Measurements from ENCODE around the gene NDUFS7.

DNA sequence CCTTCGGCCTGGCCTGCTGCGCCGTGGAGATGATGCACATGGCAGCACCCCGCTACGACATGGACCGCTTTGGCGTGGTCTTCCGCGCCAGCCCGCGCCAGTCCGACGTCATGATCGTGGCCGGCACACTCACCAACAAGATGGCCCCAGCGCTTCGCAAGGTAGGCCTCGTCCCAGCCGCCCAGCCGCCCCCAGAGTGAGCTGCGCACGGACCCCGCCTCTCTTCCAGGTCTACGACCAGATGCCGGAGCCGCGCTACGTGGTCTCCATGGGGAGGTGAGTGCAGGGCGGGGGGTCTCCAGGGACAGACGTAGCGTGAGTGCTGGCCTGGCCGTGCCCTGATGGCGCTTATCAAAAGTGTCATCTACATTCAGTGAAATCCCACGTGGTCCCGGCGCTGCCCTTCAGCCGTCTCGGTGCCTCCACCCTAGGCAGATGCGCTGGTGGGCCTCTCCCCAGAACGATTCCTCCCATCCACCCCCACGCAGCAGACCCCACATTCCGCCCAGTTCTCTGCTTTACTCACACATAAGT, 7.2 kb downstream of the NDUFS7 start:
- TF ChIP-seq, protein P1, sequence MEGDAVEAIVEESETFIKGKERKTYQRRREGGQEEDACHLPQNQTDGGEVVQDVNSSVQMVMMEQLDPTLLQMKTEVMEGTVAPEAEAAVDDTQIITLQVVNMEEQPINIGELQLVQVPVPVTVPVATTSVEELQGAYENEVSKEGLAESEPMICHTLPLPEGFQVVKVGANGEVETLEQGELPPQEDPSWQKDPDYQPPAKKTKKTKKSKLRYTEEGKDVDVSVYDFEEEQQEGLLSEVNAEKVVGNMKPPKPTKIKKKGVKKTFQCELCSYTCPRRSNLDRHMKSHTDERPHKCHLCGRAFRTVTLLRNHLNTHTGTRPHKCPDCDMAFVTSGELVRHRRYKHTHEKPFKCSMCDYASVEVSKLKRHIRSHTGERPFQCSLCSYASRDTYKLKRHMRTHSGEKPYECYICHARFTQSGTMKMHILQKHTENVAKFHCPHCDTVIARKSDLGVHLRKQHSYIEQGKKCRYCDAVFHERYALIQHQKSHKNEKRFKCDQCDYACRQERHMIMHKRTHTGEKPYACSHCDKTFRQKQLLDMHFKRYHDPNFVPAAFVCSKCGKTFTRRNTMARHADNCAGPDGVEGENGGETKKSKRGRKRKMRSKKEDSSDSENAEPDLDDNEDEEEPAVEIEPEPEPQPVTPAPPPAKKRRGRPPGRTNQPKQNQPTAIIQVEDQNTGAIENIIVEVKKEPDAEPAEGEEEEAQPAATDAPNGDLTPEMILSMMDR (conservative IDR thresholded peaks at IDR 0.05), result no peak
- TF ChIP-seq ZFX (IDR thresholded peaks at IDR 0.05), result no peak
